GM19193 (cell line): ENCODE results near the gene MYL7.

Source experiments
- POLR2A ChIP-seq: IDR thresholded peaks from 4 replicates; pipeline ENCODE4 v1.6.1; 2011; ENCODE audit not compliant: insufficient read depth, insufficient read length; ENCODE audit errors: extremely low read depth

Gene MYL7

GRCh38 chr7:44147026-44147991 lies 6.2 kb upstream of the MYL7 start:
- TF ChIP-seq POLR2A, result no peak

GRCh38 chr7:44145969-44146911 lies 5.1 kb upstream of the MYL7 start:
- no peak for TF ChIP-seq POLR2A

GRCh38 chr7:44145479-44145968 lies 4.4 kb upstream of the MYL7 start:
- TF ChIP-seq POLR2A, result no peak

GRCh38 chr7:44144968-44145478 lies 3.9 kb upstream of the MYL7 start:
- TF ChIP-seq POLR2A, result no peak

DNA sequence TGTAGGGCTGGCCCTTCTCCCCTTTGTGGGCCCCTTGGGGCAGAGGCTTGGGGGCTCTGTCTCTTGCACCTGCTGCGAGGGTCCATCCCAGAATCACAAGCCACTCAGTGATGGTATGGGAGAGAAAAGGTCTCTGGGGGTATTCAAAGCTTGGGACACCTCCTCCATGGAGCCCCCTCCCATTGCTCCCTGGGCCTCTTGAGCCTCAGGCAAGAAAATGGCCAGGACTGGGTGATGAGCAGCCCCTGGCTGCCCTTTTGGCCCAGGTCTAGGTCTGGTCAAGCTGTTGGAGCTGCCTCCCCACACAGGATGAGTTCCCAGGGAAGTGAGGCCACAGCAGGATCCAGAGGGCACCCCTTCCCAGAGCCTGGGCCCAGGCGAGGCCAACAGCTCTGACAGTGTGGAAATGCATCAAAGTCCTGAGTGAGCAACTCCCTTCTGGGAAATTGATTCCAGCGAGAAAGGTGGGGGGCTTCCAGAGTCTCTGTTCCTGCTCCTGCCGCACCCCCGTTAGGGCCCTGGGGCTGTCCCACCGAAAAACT lies 3.4 kb upstream of the MYL7 start:
- no peak for TF ChIP-seq POLR2A

DNA sequence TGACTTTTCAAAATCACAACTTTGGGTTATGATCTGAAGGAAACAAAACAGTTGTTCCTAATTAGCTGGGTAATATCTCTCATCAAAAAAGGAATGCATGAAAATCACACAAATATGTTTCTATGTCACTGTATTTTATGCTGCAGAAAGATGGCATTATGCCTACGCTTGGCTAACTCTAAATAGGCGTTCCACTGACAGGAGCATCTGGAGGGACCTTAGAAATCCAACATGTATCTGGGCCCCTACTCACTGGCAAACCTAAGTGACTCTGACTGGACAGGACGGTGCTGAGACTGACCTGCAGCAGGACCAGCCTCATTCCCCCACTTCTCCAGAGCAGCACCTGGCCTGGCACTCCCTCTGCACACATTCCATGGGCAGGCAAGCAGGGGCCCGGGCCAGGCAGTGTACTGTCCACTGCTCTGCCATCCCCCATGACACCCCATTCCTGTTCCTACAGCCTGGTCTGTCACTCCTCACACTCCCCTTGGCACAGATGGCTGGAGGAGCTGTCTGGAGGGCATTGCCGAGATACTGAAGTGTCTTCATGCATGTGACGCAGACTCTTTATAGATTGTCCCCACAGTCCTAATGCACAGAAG lies 2.6 kb upstream of the MYL7 start:
- TF ChIP-seq POLR2A, result no peak

GRCh38 chr7:44142028-44142427 lies 896 bp upstream of the MYL7 start:
- no peak for TF ChIP-seq POLR2A

- TF ChIP-seq POLR2A, result no peak
Measured at GRCh38 chr7:44140341-44140740, 791 bp downstream of the MYL7 start.

- TF ChIP-seq POLR2A, result no peak
Measured at GRCh38 chr7:44139311-44140010, 1.7 kb downstream of the MYL7 start.

- no peak for TF ChIP-seq POLR2A
Measured at GRCh38 chr7:44138698-44139097, 2.4 kb downstream of the MYL7 start.

- no peak for TF ChIP-seq POLR2A
Measured at GRCh38 chr7:44136731-44137130, 4.4 kb downstream of the MYL7 start.

GRCh38 chr7:44134943-44135628 lies 6.0 kb downstream of the MYL7 start:
- no peak for TF ChIP-seq POLR2A

DNA sequence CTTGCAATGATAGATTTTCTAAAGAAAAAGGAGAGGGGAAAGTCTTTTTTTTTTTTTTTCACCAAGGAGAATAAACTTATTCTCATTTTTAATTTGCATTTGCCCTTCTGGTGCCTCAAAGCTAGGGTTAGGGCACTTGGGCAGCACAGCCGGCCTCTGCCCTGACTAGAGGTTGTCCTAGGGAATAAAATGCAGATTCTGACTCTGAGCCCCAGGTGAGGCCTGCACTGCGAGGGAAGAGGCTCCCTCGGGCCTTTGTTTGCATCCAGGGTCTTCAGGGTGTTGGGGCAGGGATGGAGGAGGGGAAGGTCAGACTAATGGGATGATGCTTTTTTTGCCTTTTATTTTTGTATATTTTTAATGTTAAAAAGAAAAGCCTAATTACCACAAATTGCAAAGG lies 7.8 kb downstream of the MYL7 start:
- no peak for TF ChIP-seq POLR2A
